ENCODE measurements around the gene PDS5A. TPM values are rescaled to one million over a fixed set of nuclear protein-coding genes. Genes with fewer than 3 reads are reported as not detected.

Gene PDS5A
- total RNA-seq, 1 donor from 2014 or later = 132 TPM

DNA sequence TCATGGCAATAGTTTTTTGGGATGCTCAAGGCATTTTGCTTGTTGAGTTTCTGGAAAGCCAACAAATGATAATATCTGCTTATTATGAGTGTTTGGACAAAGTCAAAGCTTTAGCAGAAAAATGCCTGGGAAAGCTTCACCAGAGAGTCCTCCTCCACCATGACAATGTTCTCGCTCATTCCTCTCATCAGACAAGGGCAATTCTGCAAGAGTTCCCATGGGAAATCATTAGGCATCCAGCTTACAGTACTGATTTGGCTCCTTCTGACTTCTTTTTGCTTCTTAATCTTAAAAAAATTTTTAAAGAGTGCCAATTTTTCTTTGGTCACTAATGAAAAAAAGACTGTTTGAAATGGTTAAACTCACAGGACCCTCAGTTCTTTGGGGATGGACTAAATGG, 143.4 kb downstream of the PDS5A start:
- Mint-ChIP-seq H3K36me3 (peaks cover 50% of the 10 kb centered on the region), H3K27ac (no peak overlapping the region), H3K4me3 (no peak overlapping the region), H3K9me3 (no peaks in the 10 kb centered on the region), H3K4me1 (no peaks in the 10 kb centered on the region), H3K27me3 (ENCODE audit: insufficient read depth, low read depth) (peaks cover 4% of the 10 kb centered on the region)
- Histone ChIP-seq H3K9ac (no peak overlapping the region), H3K4me3 (no peak overlapping the region), H3K4me1 (no peaks in the 10 kb centered on the region), H4K20me1 (ENCODE audit: low read depth) (no peaks in the 10 kb centered on the region), H3K27me3 (no peaks in the 10 kb centered on the region), H3K27ac (no peak overlapping the region), H3K4me2 (no peak overlapping the region), H3K9me3 (ENCODE audit: low read depth) (no peaks in the 10 kb centered on the region), H2AFZ (replicated peaks) (no peak overlapping the region), H3F3A (ENCODE audit: low read depth) (peaks cover 5% of the 10 kb centered on the region), H3K79me2 (ENCODE audit: low read depth) (no peaks in the 10 kb centered on the region), H3K36me3 (peaks cover 19% of the 10 kb centered on the region)
- TF ChIP-seq, protein P1, sequence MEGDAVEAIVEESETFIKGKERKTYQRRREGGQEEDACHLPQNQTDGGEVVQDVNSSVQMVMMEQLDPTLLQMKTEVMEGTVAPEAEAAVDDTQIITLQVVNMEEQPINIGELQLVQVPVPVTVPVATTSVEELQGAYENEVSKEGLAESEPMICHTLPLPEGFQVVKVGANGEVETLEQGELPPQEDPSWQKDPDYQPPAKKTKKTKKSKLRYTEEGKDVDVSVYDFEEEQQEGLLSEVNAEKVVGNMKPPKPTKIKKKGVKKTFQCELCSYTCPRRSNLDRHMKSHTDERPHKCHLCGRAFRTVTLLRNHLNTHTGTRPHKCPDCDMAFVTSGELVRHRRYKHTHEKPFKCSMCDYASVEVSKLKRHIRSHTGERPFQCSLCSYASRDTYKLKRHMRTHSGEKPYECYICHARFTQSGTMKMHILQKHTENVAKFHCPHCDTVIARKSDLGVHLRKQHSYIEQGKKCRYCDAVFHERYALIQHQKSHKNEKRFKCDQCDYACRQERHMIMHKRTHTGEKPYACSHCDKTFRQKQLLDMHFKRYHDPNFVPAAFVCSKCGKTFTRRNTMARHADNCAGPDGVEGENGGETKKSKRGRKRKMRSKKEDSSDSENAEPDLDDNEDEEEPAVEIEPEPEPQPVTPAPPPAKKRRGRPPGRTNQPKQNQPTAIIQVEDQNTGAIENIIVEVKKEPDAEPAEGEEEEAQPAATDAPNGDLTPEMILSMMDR (IDR thresholded peaks at IDR 0.05) = no peak
- TF ChIP-seq EZH2 (IDR thresholded peaks at IDR 0.05) (no peak), EZH2phosphoT487 (IDR thresholded peaks at IDR 0.05) (no peak)
- DNase-seq (ENCODE audit: low spot score) = no peak

DNA sequence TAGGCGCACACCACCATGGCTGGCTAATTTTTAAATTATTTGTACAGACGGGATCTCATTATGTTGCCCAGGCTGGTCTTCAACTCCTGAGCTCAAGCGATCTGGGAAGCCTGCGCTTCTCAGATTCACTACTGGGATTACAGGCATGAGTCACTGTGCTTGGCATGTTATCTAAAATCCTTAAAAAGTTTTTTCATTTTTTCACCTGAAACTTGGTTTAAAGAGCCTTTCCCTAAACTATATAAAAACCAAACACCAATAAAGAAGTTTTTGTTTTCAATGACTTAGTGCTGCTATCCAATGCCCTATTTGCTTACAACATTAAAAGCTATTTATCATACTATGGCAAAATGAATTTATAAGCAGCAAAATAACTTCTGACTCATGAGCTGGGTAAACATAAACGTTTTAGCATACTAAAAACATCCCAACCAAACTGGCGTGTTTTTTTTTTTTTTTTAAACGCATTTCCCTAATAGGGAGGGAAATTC, 151.9 kb downstream of the PDS5A start:
- Histone ChIP-seq H3K27me3 (no peaks in the 10 kb centered on the region), H3F3A (ENCODE audit: low read depth) (peaks cover 13% of the 10 kb centered on the region), H2AFZ (replicated peaks) (no peak overlapping the region), H3K4me2 (no peak overlapping the region), H3K9me3 (ENCODE audit: low read depth) (no peaks in the 10 kb centered on the region), H3K27ac (no peak overlapping the region), H3K9ac (no peak overlapping the region), H3K4me1 (peaks cover 3% of the 10 kb centered on the region), H3K4me3 (no peak overlapping the region), H3K36me3 (peaks cover 9% of the 10 kb centered on the region), H4K20me1 (ENCODE audit: low read depth) (peaks cover 6% of the 10 kb centered on the region), H3K79me2 (ENCODE audit: low read depth) (no peaks in the 10 kb centered on the region)
- Mint-ChIP-seq H3K4me1 (peaks cover 2% of the 10 kb centered on the region), H3K4me3 (no peak overlapping the region), H3K27ac (peak overlapping the region; percentile 46), H3K9me3 (no peaks in the 10 kb centered on the region), H3K36me3 (peaks cover 36% of the 10 kb centered on the region), H3K27me3 (ENCODE audit: insufficient read depth, low read depth) (no peaks in the 10 kb centered on the region)
- no peak for TF ChIP-seq EZH2phosphoT487 (IDR thresholded peaks at IDR 0.05)
- no peak for TF ChIP-seq EZH2 (IDR thresholded peaks at IDR 0.05)
- TF ChIP-seq, protein P1 (IDR thresholded peaks at IDR 0.05) = no peak
- DNase-seq (ENCODE audit: low spot score) = no peak

DNA sequence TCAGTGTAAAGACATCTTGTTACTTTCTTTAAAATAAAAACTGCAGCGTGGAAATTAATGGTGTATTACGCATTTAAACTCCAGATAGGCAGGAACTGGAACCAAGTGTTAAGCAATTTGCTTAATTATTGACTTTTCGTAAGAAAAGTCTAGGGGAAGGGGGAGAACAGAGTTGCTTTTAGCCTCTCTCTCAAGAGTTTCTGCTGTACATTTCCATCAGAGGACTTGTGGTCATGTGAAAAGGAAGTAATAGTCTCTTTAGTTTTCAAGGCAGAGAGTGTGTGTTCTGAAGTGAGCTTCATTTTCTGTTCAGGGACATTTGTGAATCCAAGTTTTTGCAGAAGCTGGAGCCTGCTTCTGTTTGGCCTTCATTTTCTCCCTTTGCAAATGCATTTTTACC, 152.6 kb downstream of the PDS5A start:
- Mint-ChIP-seq H3K27me3 (ENCODE audit: insufficient read depth, low read depth) (no peaks in the 10 kb centered on the region), H3K27ac (no peak overlapping the region), H3K4me1 (peaks cover 7% of the 10 kb centered on the region), H3K4me3 (no peak overlapping the region), H3K9me3 (no peaks in the 10 kb centered on the region), H3K36me3 (peaks cover 33% of the 10 kb centered on the region)
- DNase-seq (ENCODE audit: low spot score) = no peak
- Histone ChIP-seq H3K27ac (no peak overlapping the region), H3K4me1 (peaks cover 10% of the 10 kb centered on the region), H3K79me2 (ENCODE audit: low read depth) (no peaks in the 10 kb centered on the region), H3F3A (ENCODE audit: low read depth) (peaks cover 20% of the 10 kb centered on the region), H3K36me3 (peaks cover 9% of the 10 kb centered on the region), H3K9me3 (ENCODE audit: low read depth) (no peaks in the 10 kb centered on the region), H3K4me2 (no peak overlapping the region), H3K27me3 (no peaks in the 10 kb centered on the region), H4K20me1 (ENCODE audit: low read depth) (peaks cover 13% of the 10 kb centered on the region), H2AFZ (replicated peaks) (no peak overlapping the region), H3K9ac (no peak overlapping the region), H3K4me3 (no peak overlapping the region)
- no peak for TF ChIP-seq EZH2phosphoT487 (IDR thresholded peaks at IDR 0.05)
- no peak for TF ChIP-seq EZH2 (IDR thresholded peaks at IDR 0.05)
- TF ChIP-seq, protein P1 (IDR thresholded peaks at IDR 0.05) = no peak

Data from neural progenitor cell (in vitro differentiated cells).